Ureter (tissue), 1 donor: ENCODE data around the gene LHX3. TPM values are rescaled to one million over a fixed set of nuclear protein-coding genes. Genes with fewer than 3 reads are reported as not detected.

ENCODE experiments used
- DNase-seq: peaks from one replicate; pipeline ENCODE4 v3.0.0-alpha.2; 2020; ENCODE audit warnings: low spot score
- total RNA-seq: library from RNA; stranded (reverse); gene quantifications from one replicate; pipeline ENCODE4 v1.2.4, GENCODE V29; 2023
- donor health status: DM: yes; HTN: yes; CAD: no.

Gene LHX3
- total RNA-seq, 1 donor from 2014 or later: not detected

DNA sequence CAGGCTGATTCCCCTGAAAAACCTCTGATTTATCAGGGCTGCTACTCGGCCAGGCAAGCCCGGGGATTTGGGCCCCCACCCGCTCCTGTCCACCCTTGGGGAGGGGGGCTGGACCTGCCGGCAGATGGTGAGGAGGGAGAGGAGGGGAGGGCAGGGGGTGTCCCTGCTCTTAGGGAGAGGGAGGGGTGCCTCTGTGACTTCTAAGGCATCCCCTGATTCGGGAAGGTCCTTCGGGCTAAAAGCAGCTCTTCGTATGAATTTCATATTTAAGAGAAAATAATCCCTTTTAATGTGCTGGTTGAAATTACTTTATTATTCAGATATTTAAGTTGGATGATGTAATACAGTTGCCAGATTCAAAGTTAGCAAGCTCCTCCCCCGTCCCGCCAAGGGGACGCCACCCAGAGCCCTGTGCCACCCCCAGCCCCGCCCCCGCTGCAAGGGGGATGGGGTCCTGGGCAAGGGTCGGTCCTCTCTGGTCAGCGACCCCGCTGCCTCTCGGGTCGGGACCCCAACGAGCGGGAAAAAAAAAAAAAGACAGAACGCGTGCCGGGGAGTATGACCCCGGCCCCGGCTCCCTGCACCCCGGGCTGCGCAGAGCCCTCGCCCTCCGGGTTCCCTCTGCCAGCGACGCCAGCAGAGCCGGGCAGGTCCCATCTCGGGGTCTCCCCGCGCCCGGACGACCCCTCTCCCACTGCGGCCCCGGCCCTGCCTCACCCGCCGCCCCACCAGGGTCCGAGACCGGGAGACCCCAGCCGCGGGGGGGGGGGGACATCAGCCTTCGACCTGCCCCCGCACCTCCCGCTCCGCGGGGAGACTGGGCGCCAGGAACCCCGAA is 12.4 kb downstream of the LHX3 start:
- no peak for DNase-seq

GRCh38 chr9:136191960-136192286 is 13.0 kb downstream of the LHX3 start:
- no peak for DNase-seq

DNA sequence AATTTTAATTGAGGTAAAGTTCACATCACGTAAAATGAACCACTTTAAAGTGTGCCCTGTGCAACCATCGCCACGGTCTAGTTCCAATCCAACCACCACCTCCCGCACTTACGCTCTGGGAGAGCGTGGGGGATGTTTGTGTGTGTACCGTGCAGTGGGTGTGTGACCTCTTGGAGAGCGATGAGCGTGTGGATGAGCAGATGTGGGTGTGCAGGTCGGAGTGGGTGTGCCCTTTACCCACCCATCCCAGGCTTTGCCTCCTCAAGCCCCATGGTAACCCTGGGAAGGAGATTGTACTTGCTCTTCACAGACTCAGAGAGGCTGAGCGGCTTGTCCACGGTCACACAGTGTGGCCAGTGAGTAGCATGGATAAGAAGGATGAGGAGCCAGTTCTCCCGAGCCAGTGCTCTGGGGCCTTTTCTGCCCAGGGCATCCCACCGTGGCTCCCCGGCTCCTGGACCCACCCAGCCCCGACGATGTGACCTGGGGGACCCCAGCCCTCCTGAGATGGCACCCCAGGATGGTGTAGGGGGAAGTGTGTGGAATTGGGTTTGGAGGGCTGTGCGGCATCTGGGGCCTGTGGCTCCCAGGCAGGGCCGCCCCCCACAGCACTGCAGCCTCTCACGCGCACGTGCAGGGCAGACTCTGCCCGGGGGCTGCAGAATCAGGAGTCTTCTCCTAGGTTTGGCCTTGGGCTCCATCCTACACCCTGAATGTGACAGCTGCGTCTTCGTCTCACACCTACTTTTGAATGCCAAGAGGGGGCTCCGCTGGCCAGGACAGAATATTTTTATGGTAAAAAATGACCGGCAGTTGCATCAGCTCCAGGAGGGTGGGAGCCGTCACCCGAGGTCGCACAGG is 13.6 kb downstream of the LHX3 start:
- no peak for DNase-seq

DNA sequence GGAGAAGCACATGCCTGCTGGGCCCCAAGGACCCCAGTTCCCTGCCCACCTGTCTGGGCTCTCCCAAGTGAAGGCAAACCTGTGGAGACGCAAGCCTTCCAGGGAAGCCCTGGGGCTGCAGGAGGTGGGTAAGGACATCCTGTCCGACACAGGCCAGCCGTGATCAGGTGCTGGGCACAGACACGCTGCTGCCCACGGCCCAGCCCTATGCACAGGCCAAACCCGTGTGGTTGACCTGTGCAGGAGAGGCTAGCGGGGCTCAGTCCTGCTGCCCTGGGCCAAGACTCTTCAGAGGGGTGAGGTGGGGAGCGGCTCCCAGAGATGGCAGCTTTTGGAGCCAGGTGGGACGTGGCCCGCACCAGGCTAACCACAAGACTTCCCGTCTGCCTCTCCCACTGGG is 14.3 kb downstream of the LHX3 start:
- no peak for DNase-seq

DNA sequence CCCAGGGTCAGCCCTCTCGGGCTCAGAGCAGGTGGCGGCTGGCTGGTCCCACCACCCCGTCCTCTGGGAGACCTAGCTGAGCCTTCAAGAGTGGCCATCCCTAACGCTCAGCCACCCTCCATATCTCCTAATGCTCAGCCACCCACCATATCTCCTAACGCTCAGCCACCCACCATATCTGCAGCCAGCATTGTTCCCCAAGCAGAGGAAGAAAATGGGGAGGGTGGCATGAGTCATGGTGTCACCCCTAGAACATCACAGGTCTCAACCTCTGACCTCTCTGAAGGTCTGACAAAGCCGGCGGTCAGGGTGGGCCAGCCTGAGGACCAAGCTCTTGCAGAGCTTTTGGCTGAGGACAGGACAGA is 14.7 kb downstream of the LHX3 start:
- DNase-seq: no peak

- no peak for DNase-seq
Observed at GRCh38 chr9:136189394-136190236, 15.3 kb downstream of the LHX3 start.

DNA sequence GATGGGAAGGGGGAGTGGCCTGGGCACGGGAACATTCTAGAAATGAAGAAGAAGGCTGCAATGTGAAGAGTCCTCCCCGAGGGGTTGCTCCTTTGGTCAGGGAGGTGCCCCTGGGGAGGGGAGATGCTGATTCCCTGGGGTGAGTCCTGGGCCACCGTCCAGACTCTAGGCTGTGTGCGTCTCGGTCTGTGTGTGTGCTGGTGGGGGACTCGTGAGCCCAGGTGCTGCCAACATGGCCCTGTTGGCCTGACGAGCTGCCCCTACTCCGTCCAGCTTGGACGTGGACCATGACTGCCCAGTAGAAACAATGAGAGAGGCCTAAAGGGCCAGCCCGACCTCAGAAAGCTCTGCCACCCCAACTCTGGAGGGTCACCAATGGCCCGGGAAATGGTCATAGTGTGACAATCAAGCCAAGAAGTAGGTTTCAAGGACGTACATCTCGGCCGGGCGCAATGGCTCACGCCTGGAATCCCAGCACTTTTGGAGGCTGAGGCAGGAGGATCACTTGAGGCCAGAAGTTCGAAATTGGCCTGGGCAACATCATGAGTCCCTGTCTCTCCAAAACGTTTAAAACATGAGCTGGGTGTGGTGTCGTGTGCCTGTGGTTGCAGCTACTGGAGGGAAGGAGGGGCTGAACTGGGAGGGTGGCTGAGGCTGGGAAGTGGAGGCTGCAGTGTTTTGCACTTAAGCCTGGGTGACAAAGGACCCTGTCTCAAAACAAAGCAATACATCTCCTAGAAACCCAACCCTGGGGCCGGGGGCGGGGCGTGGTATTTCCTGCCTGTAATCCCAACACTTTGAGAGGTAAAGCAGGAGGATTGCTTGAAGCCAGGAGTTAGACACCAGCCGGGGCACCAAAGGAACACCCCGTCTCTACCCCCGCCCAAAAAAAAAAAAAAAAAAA is 17.0 kb downstream of the LHX3 start:
- DNase-seq: no peak

DNA sequence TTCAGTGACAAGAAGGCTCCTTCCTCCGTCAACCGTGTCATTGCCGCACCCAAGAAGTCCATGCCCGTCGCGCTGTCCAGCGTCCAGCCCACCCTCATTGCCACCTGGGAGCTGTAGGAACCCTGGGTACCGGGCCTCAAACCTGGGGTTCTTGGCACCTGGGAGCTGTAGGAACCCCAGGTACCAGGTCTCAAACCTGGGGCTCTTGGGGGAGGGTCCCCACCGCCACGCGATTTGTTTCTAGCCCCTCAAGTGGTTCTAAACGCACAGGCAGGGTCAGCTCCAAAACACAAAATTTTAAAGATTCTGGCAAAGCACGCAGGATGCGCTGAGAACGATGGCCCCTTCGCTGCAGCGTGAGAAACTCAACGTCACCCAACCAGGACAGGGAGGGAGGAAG is 17.7 kb downstream of the LHX3 start:
- DNase-seq: no peak

- DNase-seq: no peak
Observed at GRCh38 chr9:136186386-136186785, 18.5 kb downstream of the LHX3 start.

DNA sequence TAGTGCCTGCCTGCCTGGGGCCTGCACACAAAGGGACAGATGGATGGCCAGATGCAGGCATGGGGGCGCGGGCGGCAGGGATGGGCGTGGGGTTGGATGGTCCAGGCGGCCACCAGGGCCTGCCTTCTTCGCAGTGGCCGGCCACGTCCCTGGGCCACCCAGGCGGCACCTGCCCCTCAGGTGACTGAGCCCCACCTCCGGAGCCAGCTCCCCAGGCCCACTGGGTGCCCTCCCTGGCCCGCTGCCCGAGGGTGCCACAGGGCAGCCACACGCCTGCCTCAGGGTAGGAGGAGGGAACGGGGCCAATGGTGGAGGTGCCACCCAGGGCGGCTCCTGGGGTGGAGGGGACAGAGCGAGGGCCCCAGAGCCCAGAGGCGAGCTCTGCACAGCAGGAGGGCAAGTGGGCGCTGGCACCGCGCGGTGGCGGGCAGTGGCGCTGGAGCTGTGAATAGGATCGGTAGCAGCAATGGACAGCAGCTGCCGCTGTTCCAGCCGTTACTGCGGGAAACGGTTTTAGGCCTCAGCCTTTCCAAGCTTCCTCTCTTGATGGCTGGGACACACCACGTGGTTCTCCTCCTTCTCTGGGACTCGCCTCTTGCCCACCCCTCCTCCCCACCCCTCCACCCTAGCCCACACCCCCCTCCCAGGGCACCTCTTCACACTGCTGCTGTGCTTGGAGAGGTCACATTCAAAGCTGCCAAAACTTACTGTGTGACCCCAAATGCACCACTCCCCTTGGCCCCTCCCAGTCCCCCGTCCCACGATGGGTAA is 19.1 kb downstream of the LHX3 start:
- DNase-seq: no peak

DNA sequence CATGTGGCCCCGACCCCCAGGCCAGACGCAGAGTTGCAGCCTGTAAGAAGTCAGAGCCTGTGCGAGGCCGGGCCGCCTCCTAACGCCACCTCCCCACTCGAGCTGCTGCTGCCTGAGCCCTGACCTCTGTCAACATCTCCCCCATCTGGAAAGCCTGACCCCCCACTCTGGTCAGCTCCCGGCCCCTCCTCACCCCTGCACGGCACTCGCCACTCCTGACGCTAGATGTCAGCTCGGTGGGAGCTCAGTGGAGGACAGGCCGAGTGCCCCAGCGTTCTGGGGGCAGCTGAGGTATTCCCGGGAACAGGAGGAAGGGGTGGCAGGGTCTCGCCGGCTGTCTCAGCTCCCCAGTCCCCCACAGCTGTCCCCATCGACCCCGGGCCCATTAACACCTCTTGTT is 19.9 kb downstream of the LHX3 start:
- DNase-seq: no peak

GRCh38 chr9:136182850-136183422 is 22.0 kb downstream of the LHX3 start:
- DNase-seq: no peak

DNA sequence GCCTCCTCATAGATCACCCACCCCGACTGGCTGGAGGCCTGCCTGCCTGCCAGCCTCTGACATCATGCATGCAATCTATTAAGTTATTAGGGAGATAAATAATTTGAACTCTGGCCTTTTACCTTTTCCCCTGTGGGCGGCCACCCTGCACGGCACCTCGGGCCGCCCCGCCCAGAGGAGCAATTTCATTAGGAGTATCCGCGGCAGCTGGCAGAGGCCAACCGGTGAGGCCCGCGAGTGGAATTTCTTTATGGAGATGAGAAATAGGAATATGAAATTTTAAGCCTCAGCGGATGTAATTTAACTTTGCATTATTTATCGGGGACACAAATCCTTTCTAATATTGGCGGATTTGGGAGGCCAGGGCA is 22.5 kb downstream of the LHX3 start:
- DNase-seq: no peak

DNA sequence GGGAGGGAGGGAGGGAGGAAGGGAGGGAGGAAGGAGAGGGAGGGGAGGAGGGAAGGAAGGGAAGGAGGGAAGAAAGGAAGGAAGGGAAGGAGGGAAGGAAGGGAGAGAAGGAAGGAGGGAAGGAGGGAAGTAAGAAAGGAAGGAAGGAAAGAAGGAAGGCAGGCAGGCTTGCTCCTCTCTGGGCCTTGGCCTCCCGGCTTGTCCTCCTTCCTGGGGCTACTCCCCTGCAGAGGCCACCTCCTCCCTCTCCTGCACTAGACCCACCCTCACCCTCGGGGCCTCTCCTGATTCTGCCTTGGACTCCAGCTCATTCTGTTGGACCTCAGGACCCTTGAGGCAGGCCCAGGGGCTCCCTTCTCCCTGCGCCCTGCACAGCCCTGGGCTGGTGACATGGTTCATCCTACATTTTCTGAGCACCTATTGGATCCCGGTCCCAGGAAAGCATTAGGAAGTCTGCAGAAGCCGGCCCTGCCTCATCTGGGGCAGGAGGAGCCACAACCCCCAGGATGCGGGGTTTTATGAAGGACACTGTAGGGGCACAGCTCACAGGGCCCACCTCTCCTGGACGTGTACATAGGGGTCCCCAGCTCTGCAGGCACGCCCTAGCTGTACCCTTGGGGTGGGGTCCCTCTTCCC is 23.0 kb downstream of the LHX3 start:
- DNase-seq: no peak

DNA sequence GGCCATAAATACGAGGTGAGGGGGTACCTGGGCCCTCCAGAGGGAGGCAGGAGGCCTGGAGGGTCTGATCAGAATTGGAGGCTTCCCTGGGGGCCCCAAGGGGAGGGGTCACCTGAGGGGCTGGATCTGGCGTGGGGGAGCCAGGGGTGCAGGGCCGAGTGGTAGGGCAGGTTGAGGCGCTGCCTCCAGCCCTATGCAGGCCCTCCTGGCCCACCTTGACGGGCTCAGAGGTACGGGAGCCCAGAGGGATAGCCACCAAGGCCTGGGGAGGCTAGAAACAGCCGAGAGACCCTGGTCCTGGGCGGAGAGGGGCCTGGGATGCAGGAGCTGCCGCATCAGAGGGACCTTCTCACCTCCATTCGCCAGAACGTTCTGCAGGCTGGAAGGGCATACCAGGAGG is 24.3 kb downstream of the LHX3 start:
- no peak for DNase-seq

GRCh38 chr9:136179761-136180160 is 25.2 kb downstream of the LHX3 start:
- no peak for DNase-seq

- no peak for DNase-seq
Observed at GRCh38 chr9:136179101-136179616, 25.8 kb downstream of the LHX3 start.

DNA sequence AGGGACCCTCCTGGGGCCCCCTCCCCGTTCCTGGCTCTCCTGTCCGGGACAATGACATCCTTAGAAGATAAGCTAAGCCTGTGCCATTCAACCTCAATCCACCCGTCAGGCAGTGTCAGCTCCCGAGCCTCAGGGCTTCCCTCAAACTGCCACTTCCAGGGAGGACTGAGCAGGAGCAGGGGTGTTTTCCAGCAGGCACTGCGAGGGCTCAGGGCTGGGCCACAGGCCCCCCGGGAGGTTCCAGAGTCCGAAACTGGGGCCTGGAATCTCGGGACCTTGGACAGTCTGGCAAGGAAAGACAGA is 26.2 kb downstream of the LHX3 start:
- DNase-seq: no peak

- no peak for DNase-seq
Observed at GRCh38 chr9:136178061-136178772, 26.7 kb downstream of the LHX3 start.
